Retina (tissue), 1 donor: ENCODE results near the gene FBN1.

Experiments used
- DNase-seq: peaks from one replicate; pipeline ENCODE4 v3.0.0-alpha.2; 2016

The FBN1 gene

GRCh38 chr15:48505067-48505466, 140.4 kb downstream of the FBN1 start:
- no peak for DNase-seq

GRCh38 chr15:48501208-48501607, 144.3 kb downstream of the FBN1 start:
- no peak for DNase-seq

- no peak for DNase-seq
These were observed 144.9 kb downstream of the FBN1 start for GRCh38 chr15:48500595-48500994.

- no peak for DNase-seq
These were observed 145.5 kb downstream of the FBN1 start for GRCh38 chr15:48499978-48500377.

- DNase-seq, result no peak
These were observed 146.7 kb downstream of the FBN1 start for GRCh38 chr15:48498828-48499227.

GRCh38 chr15:48494631-48495030, 150.9 kb downstream of the FBN1 start:
- DNase-seq, result no peak

- no peak for DNase-seq
These were observed 151.7 kb downstream of the FBN1 start for GRCh38 chr15:48493763-48494225.

- DNase-seq, result no peak
These were observed 152.3 kb downstream of the FBN1 start for GRCh38 chr15:48493084-48493762.

GRCh38 chr15:48486228-48486627, 159.3 kb downstream of the FBN1 start:
- DNase-seq, result no peak

GRCh38 chr15:48481802-48482201, 163.7 kb downstream of the FBN1 start:
- DNase-seq, result no peak

- DNase-seq, result no peak
These were observed 165.8 kb downstream of the FBN1 start for GRCh38 chr15:48479751-48480150.

GRCh38 chr15:48478581-48478980, 166.9 kb downstream of the FBN1 start:
- DNase-seq, result no peak

- no peak for DNase-seq
These were observed 167.6 kb downstream of the FBN1 start for GRCh38 chr15:48477795-48478360.

- DNase-seq, result no peak
These were observed 169.7 kb downstream of the FBN1 start for GRCh38 chr15:48475600-48476395.

- DNase-seq, result no peak
These were observed 171.8 kb downstream of the FBN1 start for GRCh38 chr15:48473667-48474066.

- no peak for DNase-seq
These were observed 172.8 kb downstream of the FBN1 start for GRCh38 chr15:48472756-48473155.

- no peak for DNase-seq
These were observed 174.4 kb downstream of the FBN1 start for GRCh38 chr15:48471073-48471472.

GRCh38 chr15:48470096-48470495, 175.4 kb downstream of the FBN1 start:
- DNase-seq, result no peak

- no peak for DNase-seq
These were observed 175.8 kb downstream of the FBN1 start for GRCh38 chr15:48469681-48470080.

GRCh38 chr15:48469271-48469670, 176.2 kb downstream of the FBN1 start:
- DNase-seq, result no peak

- DNase-seq, result no peak
These were observed 177.7 kb downstream of the FBN1 start for GRCh38 chr15:48467801-48468200.

GRCh38 chr15:48466820-48467219, 178.7 kb downstream of the FBN1 start:
- DNase-seq, result no peak

GRCh38 chr15:48466079-48466478, 179.4 kb downstream of the FBN1 start:
- no peak for DNase-seq

- no peak for DNase-seq
These were observed 180.1 kb downstream of the FBN1 start for GRCh38 chr15:48465410-48465809.
